Sigmoid colon (tissue), 7 donors: Measurements from ENCODE around the gene IGF2. TPM values are rescaled to one million over a fixed set of nuclear protein-coding genes. Genes with fewer than 3 reads are reported as not detected.

Source experiments
- DNase-seq: peaks from one replicate; pipeline ENCODE4 v3.0.0-alpha.2; 2019
- H3K27ac ChIP-seq, 4 donors: fragments of 200-600 bp; sonication (generic); one replicate each; pipeline ENCODE4 v1.5.1; 2016 to 2019; ENCODE audit warnings: mild to moderate bottlenecking in 1 of 4
- H3K27me3 ChIP-seq, 3 donors: fragments of 200-600 bp; sonication (generic); one replicate each; pipeline ENCODE4 v1.5.1; 2019; ENCODE audit warnings: mild to moderate bottlenecking in 1 of 3
- H3K36me3 ChIP-seq, 4 donors: fragments of 200-600 bp; sonication (generic); one replicate each; pipeline ENCODE4 v1.5.1; 2016 to 2019
- H3K4me1 ChIP-seq, 4 donors: fragments of 200-600 bp; sonication (generic); one replicate each; pipeline ENCODE4 v1.5.1; 2017 to 2019
- H3K4me3 ChIP-seq, 4 donors: fragments of 200-600 bp; sonication (generic); one replicate each; pipeline ENCODE4 v1.5.1; 2017 to 2019; ENCODE audit warnings: mild to moderate bottlenecking in 2 of 4, moderate library complexity in 1 of 4
- H3K9me3 ChIP-seq, 4 donors: fragments of 200-600 bp in 3 of 4; sonication (generic) in 3 of 4; one replicate each; pipeline versions ENCODE4 v1.5.1 to v1.6.1; 2013 to 2019
- EP300 ChIP-seq, 4 donors: sonication (generic); formaldehyde crosslinking; IDR thresholded peaks; one replicate each; pipeline ENCODE4 v1.6.1; 2017; ENCODE audit warnings: antibody characterized with exemption in 4 of 4
- POLR2A ChIP-seq, 2 donors: fragments of 450-650 bp; IDR thresholded peaks; one replicate each; pipeline ENCODE4 v1.6.1; 2016; ENCODE audit warnings: antibody characterized with exemption in 2 of 2, mild to moderate bottlenecking in 2 of 2, moderate library complexity in 2 of 2
- POLR2AphosphoS5 ChIP-seq, 4 donors: sonication (generic); formaldehyde crosslinking; IDR thresholded peaks; one replicate each; pipeline ENCODE4 v1.6.1; 2017; ENCODE audit warnings: antibody characterized with exemption in 4 of 4
- WGBS, 2 donors: extraction: QIAGEN DNeasy Blood & Tissue Kit; methylation state at CpG; one replicate each; pipeline ENCODE4 v1.1.7; 2013; 5-methylcytosine and 5-hydroxymethylcytosine counted together
- intact Hi-C: fragments of 100-400 bp; cut with DNase I; formaldehyde crosslinking; loops from one replicate; pipeline ENCODE4 v1.15.1; 2023
- polyA plus RNA-seq, 3 donors: library from polyadenylated mRNA; stranded (reverse); fragments of 200-250 nt; gene quantifications; one replicate each; pipeline ENCODE4 v1.2.3, GENCODE V29; 2013
- total RNA-seq, 4 donors: library from RNA; depleted of rRNA; stranded (reverse); fragments of >200 nt; gene quantifications; one replicate each; pipeline ENCODE4 v1.1.0, GENCODE V29; 2016
- TF ChIP-seq, protein P1 (sequence below), 4 experiments: fragments of 450-650 bp in 3 of 4; fragments of 200-600 bp in 1 of 4; IDR thresholded peaks; one replicate each; pipeline ENCODE4 v1.5.1; 2016 to 2019; ENCODE audit warnings: antibody characterized with exemption in 4 of 4, mild to moderate bottlenecking in 3 of 4, moderate library complexity in 2 of 4
- donor health status: healthy with polysubstance abuse.
- donor health status: Bipolar disorder and iron deficiency.
- donor health status: healthy.

The IGF2 gene
- total and polyA plus RNA-seq, 7 donors: 1.6 to 63.1 (median 13.9) TPM

DNA sequence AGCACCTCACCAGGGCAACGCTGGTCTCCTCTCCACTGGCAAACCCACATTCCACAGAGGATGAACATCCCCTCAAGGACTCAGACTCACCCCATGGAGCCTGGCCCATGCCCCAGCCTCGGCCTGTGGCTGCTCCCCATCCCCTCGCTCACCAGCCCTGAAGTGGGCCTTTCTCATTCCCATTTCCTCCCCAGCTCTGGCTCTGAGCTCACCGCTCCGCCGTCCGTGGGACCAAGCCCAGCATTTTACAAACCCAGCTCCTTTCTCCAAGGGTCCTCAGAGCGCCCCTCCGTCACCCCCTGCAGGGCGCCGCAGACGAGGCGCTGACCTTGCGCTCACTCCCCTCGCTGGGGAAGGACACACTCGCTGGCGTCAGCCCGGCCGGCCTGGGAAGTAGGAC is 6.9 kb upstream of the IGF2 start:
- TF ChIP-seq POLR2A (IDR thresholded peaks at IDR 0.05) (no peak), EP300 (IDR thresholded peaks at IDR 0.05) (no peak), POLR2AphosphoS5 (IDR thresholded peaks at IDR 0.05) (no peak)
- TF ChIP-seq, protein P1, sequence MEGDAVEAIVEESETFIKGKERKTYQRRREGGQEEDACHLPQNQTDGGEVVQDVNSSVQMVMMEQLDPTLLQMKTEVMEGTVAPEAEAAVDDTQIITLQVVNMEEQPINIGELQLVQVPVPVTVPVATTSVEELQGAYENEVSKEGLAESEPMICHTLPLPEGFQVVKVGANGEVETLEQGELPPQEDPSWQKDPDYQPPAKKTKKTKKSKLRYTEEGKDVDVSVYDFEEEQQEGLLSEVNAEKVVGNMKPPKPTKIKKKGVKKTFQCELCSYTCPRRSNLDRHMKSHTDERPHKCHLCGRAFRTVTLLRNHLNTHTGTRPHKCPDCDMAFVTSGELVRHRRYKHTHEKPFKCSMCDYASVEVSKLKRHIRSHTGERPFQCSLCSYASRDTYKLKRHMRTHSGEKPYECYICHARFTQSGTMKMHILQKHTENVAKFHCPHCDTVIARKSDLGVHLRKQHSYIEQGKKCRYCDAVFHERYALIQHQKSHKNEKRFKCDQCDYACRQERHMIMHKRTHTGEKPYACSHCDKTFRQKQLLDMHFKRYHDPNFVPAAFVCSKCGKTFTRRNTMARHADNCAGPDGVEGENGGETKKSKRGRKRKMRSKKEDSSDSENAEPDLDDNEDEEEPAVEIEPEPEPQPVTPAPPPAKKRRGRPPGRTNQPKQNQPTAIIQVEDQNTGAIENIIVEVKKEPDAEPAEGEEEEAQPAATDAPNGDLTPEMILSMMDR (IDR thresholded peaks at IDR 0.05): no peak
- WGBS, 2 donors: 47 to 53% methylated on average over 19 of the region's 19 CpGs
- intact Hi-C loops: no loop called here
- H3K27me3 ChIP-seq: peaks cover 46 to 100% (median 92%) of the 10 kb centered on the region in 3 donors
- H3K4me3 ChIP-seq: no peak overlapping the region
- H3K36me3 ChIP-seq: no peaks in the 10 kb centered on the region
- DNase-seq: no peak
- no peak overlapping the region for H3K27ac ChIP-seq
- H3K4me1 ChIP-seq: peaks cover 0 to 10% (median 0%) of the 10 kb centered on the region in 4 donors
- H3K9me3 ChIP-seq: no peaks in the 10 kb centered on the region

DNA sequence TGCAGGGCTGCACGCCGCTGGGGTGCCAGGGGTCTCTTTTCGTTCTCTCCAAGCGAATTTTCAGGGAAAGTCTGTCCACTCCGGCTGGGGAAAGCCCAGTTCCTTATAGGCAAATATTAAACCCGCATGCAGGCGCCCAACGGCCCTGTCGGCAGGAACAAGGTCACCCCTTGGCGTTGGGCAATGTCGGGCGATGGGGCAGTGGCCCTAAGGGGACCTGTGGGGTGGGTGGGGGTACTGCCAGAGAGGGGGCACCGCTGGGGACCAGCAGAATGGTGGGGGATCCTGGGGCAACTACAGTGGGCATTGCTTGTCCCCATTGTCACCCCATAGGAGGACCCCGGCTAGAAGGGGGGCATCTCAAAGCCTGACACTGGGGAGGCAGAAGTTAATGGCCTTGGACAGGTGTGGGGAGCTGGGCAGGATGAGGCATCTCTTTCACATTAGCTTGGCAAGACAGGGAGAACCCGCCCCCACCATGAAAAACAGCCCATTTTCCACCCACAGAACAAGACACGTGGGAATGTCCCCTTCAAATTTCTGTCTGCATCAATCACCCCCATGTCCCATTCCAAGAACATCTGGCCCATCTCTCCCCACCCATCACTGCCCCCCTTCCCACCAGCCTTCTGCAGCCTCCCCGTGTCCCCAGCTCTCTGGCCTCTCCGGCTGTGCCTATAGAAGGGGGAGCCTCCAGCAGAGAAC is 5.5 kb upstream of the IGF2 start:
- no peak for TF ChIP-seq EP300 (IDR thresholded peaks at IDR 0.05)
- TF ChIP-seq, protein P1 (IDR thresholded peaks at IDR 0.05): no peak
- TF ChIP-seq POLR2A (IDR thresholded peaks at IDR 0.05): no peak
- TF ChIP-seq POLR2AphosphoS5 (IDR thresholded peaks at IDR 0.05): no peak
- peaks cover 60 to 100% (median 92%) of the 10 kb centered on the region in 3 donors for H3K27me3 ChIP-seq
- no peak overlapping the region for H3K27ac ChIP-seq
- H3K9me3 ChIP-seq: no peaks in the 10 kb centered on the region
- DNase-seq: no peak
- no peaks in the 10 kb centered on the region for H3K36me3 ChIP-seq
- 18 to 19% methylated on average over 18 of the region's 18 CpGs for WGBS, 2 donors
- H3K4me3 ChIP-seq: no peak overlapping the region
- intact Hi-C loops: no loop called here
- peaks cover 0 to 21% (median 11%) of the 10 kb centered on the region in 4 donors for H3K4me1 ChIP-seq

DNA sequence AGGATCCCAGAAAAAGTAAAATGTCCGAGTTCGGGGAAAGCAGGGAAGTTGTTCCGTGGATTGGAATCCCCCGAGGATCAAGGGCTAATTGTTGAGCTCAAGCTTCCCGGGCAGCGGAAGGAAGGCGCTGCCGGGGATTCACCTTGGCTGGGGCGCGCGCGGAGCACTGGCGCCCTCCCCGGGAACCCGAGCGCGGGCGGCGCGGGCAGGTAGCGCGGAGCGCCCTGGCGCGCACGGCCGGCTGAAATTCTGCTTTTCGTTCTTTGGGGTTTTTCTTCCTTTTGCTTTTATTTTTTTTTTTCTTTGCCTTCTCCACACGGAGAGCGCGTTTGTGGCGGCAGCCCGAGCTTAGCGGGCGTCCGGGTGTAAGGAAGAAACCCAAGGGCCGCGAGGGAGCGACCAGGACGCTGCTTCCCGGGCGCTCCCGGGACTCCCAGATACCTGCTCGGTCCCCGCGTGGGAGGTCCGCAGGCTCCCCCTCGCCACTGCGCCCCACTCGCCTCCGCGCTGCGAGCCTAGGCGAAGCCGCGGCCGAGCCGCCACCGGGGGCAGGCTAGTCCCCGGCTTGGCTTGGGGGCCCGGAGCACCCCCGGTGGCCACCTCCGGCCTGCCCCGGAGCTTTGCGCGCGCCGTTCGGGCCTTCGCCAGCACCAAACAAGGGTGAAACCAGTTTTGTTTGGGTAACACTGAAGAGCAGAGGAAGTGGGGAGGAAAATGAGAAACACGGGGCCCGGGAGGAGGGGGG is 4.8 kb upstream of the IGF2 start:
- intact Hi-C loops: no loop called here
- no peaks in the 10 kb centered on the region for H3K9me3 ChIP-seq
- H3K27me3 ChIP-seq: peaks cover 65 to 99% (median 90%) of the 10 kb centered on the region in 3 donors
- no peak overlapping the region for H3K27ac ChIP-seq
- no peak for DNase-seq
- peaks cover 0 to 25% (median 16%) of the 10 kb centered on the region in 4 donors for H3K4me1 ChIP-seq
- H3K4me3 ChIP-seq: no peak overlapping the region
- WGBS, 2 donors: 1 to 2% methylated on average over 72 of the region's 72 CpGs
- TF ChIP-seq EP300 (IDR thresholded peaks at IDR 0.05) (no peak), POLR2AphosphoS5 (IDR thresholded peaks at IDR 0.05) (no peak), POLR2A (IDR thresholded peaks at IDR 0.05) (no peak)
- TF ChIP-seq, protein P1 (IDR thresholded peaks at IDR 0.05): no peak
- H3K36me3 ChIP-seq: no peaks in the 10 kb centered on the region

DNA sequence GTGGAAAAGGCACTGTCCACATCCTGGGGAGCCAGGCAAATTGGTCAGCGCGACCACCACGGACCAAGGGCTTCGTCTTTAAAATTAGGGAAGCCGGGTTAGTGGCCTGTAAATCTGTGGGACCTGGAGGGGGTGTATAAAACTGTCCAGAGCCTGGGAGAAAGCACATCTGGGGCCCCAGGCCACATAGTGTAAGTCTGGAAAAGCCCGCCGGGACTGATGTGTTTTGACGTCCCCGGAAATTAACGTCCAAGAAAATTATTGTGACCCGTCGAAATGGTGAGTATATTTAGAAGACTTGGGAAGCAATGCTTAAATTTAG is 4.2 kb upstream of the IGF2 start:
- 6 to 11% methylated on average over 12 of the region's 12 CpGs for WGBS, 2 donors
- Histone ChIP-seq H3K27me3 (peaks cover 70 to 99% (median 90%) of the 10 kb centered on the region in 3 donors), H3K36me3 (no peaks in the 10 kb centered on the region), H3K4me1 (peaks cover 0 to 31% (median 21%) of the 10 kb centered on the region in 4 donors), H3K27ac (no peak overlapping the region), H3K4me3 (no peak overlapping the region), H3K9me3 (no peaks in the 10 kb centered on the region)
- DNase-seq: no peak
- intact Hi-C loops: no loop called here
- TF ChIP-seq EP300 (IDR thresholded peaks at IDR 0.05) (no peak), POLR2AphosphoS5 (IDR thresholded peaks at IDR 0.05) (no peak), POLR2A (IDR thresholded peaks at IDR 0.05) (no peak)
- TF ChIP-seq, protein P1 (IDR thresholded peaks at IDR 0.05): no peak
